Tibial nerve (tissue), 4 donors: ENCODE data around the gene PPP6R2.

Source experiments
- EP300 ChIP-seq, 2 donors: sonication (generic); formaldehyde crosslinking; IDR thresholded peaks; one replicate each; pipeline ENCODE4 v1.6.1; 2017; ENCODE audit warnings: antibody characterized with exemption in 2 of 2, mild to moderate bottlenecking in 1 of 2
- TF ChIP-seq, protein P1 (sequence below), 5 experiments: fragments of 200-600 bp in 3 of 5; fragments of 450-650 bp in 2 of 5; sonication (generic) in 3 of 5; IDR thresholded peaks; one replicate each; pipeline ENCODE4 v1.5.1; 2016 to 2019; ENCODE audit warnings: antibody characterized with exemption in 5 of 5, mild to moderate bottlenecking in 3 of 5, moderate library complexity in 2 of 5

- TF ChIP-seq EP300 (IDR thresholded peaks at IDR 0.05), result no peak
- TF ChIP-seq, protein P1, sequence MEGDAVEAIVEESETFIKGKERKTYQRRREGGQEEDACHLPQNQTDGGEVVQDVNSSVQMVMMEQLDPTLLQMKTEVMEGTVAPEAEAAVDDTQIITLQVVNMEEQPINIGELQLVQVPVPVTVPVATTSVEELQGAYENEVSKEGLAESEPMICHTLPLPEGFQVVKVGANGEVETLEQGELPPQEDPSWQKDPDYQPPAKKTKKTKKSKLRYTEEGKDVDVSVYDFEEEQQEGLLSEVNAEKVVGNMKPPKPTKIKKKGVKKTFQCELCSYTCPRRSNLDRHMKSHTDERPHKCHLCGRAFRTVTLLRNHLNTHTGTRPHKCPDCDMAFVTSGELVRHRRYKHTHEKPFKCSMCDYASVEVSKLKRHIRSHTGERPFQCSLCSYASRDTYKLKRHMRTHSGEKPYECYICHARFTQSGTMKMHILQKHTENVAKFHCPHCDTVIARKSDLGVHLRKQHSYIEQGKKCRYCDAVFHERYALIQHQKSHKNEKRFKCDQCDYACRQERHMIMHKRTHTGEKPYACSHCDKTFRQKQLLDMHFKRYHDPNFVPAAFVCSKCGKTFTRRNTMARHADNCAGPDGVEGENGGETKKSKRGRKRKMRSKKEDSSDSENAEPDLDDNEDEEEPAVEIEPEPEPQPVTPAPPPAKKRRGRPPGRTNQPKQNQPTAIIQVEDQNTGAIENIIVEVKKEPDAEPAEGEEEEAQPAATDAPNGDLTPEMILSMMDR (IDR thresholded peaks at IDR 0.05), result no peak
Measured at GRCh38 chr22:50422046-50422445, 78.9 kb downstream of the PPP6R2 start.
